ENCODE measurements around the gene RICTOR.

DNA sequence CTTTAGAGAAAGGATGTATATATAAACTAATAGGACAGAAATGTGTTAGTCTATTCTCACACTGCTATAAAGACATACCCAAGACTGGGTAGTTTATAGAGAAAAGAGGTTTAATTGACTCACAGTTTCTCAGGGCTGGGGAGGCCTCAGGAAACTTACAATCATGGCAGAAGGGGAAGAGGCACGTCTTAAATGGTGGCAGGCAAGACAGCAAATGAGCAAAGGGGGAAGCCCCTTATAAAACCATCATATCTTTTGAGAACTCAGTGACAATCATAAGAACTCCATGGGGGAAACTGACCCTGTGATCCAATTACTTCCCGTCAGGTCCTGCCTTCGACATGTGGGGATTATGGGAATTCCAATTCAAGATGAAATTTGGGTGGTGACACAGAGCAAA is 8.8 kb upstream of the RICTOR start:
- TF ChIP-seq CTCF (IDR thresholded peaks at IDR 0.05) (no peak), POLR2A (IDR thresholded peaks at IDR 0.05) (no peak), EP300 (IDR thresholded peaks at IDR 0.05) (no peak)

Measured in ovary (tissue), 3 donors.